Spinal cord (tissue), 10 donors: ENCODE results near the gene CLIP2. TPM values are rescaled to one million over a fixed set of nuclear protein-coding genes. Genes with fewer than 3 reads are reported as not detected.
"Not testable (repeated sequence)": the region's sequence is repeated elsewhere in the genome, so short reads cannot be mapped to it uniquely, and the experiment has no call there.

Experiments used
- DNase-seq, 6 donors: peaks; one replicate each; pipeline versions ENCODE4 v3.0.0 to v3.0.0-alpha.2; 2013 to 2015; ENCODE audit warnings: low spot score in 6 of 6, low read depth in 4 of 6
- H3K27ac ChIP-seq: one replicate; pipeline ENCODE4 v1.5.1; 2013; ENCODE audit warnings: low read depth, low read length, control low read depth
- H3K27me3 ChIP-seq: one replicate; pipeline ENCODE4 v1.6.1; 2013; ENCODE audit warnings: low read length; ENCODE audit not compliant: control insufficient read depth, insufficient read depth
- H3K36me3 ChIP-seq: one replicate; pipeline ENCODE4 v1.6.1; 2013; ENCODE audit warnings: low read length; ENCODE audit not compliant: control insufficient read depth, insufficient read depth
- H3K4me1 ChIP-seq: one replicate; pipeline ENCODE4 v1.6.1; 2013; ENCODE audit warnings: low read length; ENCODE audit not compliant: control insufficient read depth, insufficient read depth
- H3K4me3 ChIP-seq: one replicate; pipeline ENCODE4 v1.5.1; 2013; ENCODE audit warnings: low read depth, low read length, control low read depth
- H3K9me3 ChIP-seq: one replicate; pipeline ENCODE4 v1.6.1; 2013; ENCODE audit warnings: low read length; ENCODE audit not compliant: control insufficient read depth, insufficient read depth
- WGBS: methylation state at CpG from one replicate; pipeline ENCODE4 v1.1.5; 2013; ENCODE audit warnings: missing lambda C conversion rate; ENCODE audit not compliant: insufficient coverage; 5-methylcytosine and 5-hydroxymethylcytosine counted together
- polyA plus RNA-seq, 2 donors: library from polyadenylated mRNA; unstranded; fragments of 120-200 nt; gene quantifications; one replicate each; pipeline ENCODE4 v1.2.1, GENCODE V29; 2013; ENCODE audit not compliant: insufficient read length in 2 of 2
- total RNA-seq, 2 donors: library from RNA; depleted of rRNA in 1 of 2; stranded (reverse); fragments of 120-200 nt in 1 of 2; fragments of >200 nt in 1 of 2; gene quantifications; one replicate each; pipeline versions ENCODE4 v1.2.3 to v1.2.4, GENCODE V29; 2013 to 2014
- donor health status: healthy.

CLIP2 gene
- total and polyA plus RNA-seq, 4 donors = 34.4 to 110 (median 76.9) TPM

GRCh38 chr7:74437291-74437571, 148.0 kb downstream of the CLIP2 start:
- not testable (repeated sequence) for H3K27me3 ChIP-seq, H3K27ac ChIP-seq, H3K36me3 ChIP-seq, H3K9me3 ChIP-seq, H3K4me3 ChIP-seq, DNase-seq, H3K4me1 ChIP-seq
- WGBS = no CpG with 5 or more reads among the region's 1 CpG

GRCh38 chr7:74438327-74438726, 149.1 kb downstream of the CLIP2 start:
- H3K4me3 ChIP-seq = no peak overlapping the region
- H3K27ac ChIP-seq = no peak overlapping the region
- WGBS = 100% methylated on average over 1 of the region's 2 CpGs
- H3K27me3 ChIP-seq = no peaks in the 10 kb centered on the region
- no peak for DNase-seq
- H3K9me3 ChIP-seq = no peaks in the 10 kb centered on the region
- no peaks in the 10 kb centered on the region for H3K36me3 ChIP-seq
- H3K4me1 ChIP-seq = no peaks in the 10 kb centered on the region

GRCh38 chr7:74439541-74439940, 150.3 kb downstream of the CLIP2 start:
- DNase-seq = no peak
- no peaks in the 10 kb centered on the region for H3K27me3 ChIP-seq
- peaks cover 10% of the 10 kb centered on the region for H3K4me1 ChIP-seq
- H3K9me3 ChIP-seq = no peaks in the 10 kb centered on the region
- 89% methylated on average over 4 of the region's 4 CpGs for WGBS
- H3K4me3 ChIP-seq = no peak overlapping the region
- no peak overlapping the region for H3K27ac ChIP-seq
- H3K36me3 ChIP-seq = no peaks in the 10 kb centered on the region

- H3K4me3 ChIP-seq, H3K4me1 ChIP-seq, H3K27me3 ChIP-seq, DNase-seq, H3K9me3 ChIP-seq, H3K27ac ChIP-seq, H3K36me3 ChIP-seq: not testable (repeated sequence)
- WGBS = 96% methylated on average over 3 of the region's 3 CpGs
Observed at GRCh38 chr7:74440143-74440542, 150.9 kb downstream of the CLIP2 start.

- DNase-seq = no peak
- no peaks in the 10 kb centered on the region for H3K9me3 ChIP-seq
- H3K27me3 ChIP-seq = no peaks in the 10 kb centered on the region
- no peak overlapping the region for H3K27ac ChIP-seq
- H3K36me3 ChIP-seq = no peaks in the 10 kb centered on the region
- peaks cover 10% of the 10 kb centered on the region for H3K4me1 ChIP-seq
- WGBS = 43% methylated on average over 8 of the region's 10 CpGs
- H3K4me3 ChIP-seq = no peak overlapping the region
Observed at GRCh38 chr7:74441801-74442200, 152.6 kb downstream of the CLIP2 start.

- no peak overlapping the region for H3K4me3 ChIP-seq
Observed at GRCh38 chr7:74443543-74444247, 154.5 kb downstream of the CLIP2 start.

GRCh38 chr7:74449144-74449543, 159.9 kb downstream of the CLIP2 start:
- no peaks in the 10 kb centered on the region for H3K9me3 ChIP-seq
- WGBS = 88% methylated on average over 3 of the region's 4 CpGs
- no peak for DNase-seq

More at GRCh38 chr7:74443543-74444247, 154.5 kb downstream of the CLIP2 start:
- peak in 3 of 6 donors; percentile 13 to 91 (median 61) for DNase-seq
- H3K27me3 ChIP-seq = no peaks in the 10 kb centered on the region
- no peaks in the 10 kb centered on the region for H3K9me3 ChIP-seq
- H3K36me3 ChIP-seq = no peaks in the 10 kb centered on the region
- 17% methylated on average over 8 of the region's 21 CpGs for WGBS
- peaks cover 10% of the 10 kb centered on the region for H3K4me1 ChIP-seq
- no peak overlapping the region for H3K27ac ChIP-seq

GRCh38 chr7:74449809-74450397, 160.7 kb downstream of the CLIP2 start:
- WGBS = 58% methylated on average over 10 of the region's 15 CpGs
- Histone ChIP-seq H3K4me3 (no peak overlapping the region), H3K4me1 (peaks cover 16% of the 10 kb centered on the region), H3K36me3 (no peaks in the 10 kb centered on the region), H3K9me3 (no peaks in the 10 kb centered on the region), H3K27ac (no peak overlapping the region), H3K27me3 (no peaks in the 10 kb centered on the region)
- DNase-seq = peak in 1 of 6 donors; percentile 51

More at GRCh38 chr7:74449144-74449543, 159.9 kb downstream of the CLIP2 start:
- Histone ChIP-seq H3K4me3 (no peak overlapping the region), H3K4me1 (peaks cover 10% of the 10 kb centered on the region), H3K27me3 (no peaks in the 10 kb centered on the region), H3K27ac (no peak overlapping the region), H3K36me3 (no peaks in the 10 kb centered on the region)

GRCh38 chr7:74452748-74453321, 163.6 kb downstream of the CLIP2 start:
- Histone ChIP-seq H3K4me3 (peak overlapping the region; percentile 59), H3K9me3 (no peaks in the 10 kb centered on the region), H3K27me3 (no peaks in the 10 kb centered on the region), H3K27ac (peak overlapping the region; percentile 75), H3K4me1 (peaks cover 30% of the 10 kb centered on the region), H3K36me3 (no peaks in the 10 kb centered on the region)
- 37% methylated on average over 7 of the region's 15 CpGs for WGBS
- DNase-seq = peak in 2 of 6 donors; percentile 60 to 85
